Measurements from ENCODE around the gene ZNF708.
"Not testable (repeated sequence)": the region's sequence is repeated elsewhere in the genome, so short reads cannot be mapped to it uniquely, and the experiment has no call there.

The ZNF708 gene

DNA sequence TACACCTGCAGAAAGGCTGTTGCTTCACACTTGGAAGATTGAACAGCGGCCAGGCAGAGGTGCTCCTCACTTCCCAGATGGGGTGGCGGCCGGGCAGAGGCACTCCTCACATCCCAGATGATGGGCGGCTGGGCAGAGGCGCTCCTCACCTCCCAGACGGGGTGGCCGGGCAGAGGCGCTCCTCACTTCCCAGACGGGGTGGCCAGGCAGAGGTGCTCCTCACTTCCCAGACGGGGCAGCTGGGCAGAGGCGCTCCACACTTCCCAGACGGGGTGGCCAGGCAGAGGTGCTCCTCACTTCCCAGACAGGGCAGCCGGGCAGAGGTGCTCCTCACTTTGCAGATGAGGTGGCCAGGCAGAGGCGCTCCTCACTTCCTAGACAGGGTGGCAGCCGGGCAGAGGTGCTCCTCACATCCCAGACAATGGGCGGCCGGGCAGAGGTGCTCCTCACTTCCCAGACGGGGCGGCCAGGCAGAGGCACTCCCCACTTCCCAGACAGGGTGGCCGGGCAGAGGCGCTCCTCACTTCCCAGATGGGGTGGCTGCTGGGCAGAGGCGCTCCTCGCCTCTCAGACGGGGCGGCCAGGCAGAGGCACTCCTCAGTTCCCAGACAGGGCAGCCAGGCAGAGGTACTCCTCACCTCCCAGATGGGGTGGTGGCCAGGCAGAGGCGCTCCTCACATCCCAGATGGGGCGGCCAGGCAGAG is 69.6 kb downstream of the ZNF708 start:
- not testable (repeated sequence) for DNase-seq

GRCh38 chr19:21256722-21257121 is 72.5 kb downstream of the ZNF708 start:
- DNase-seq = no peak

Measured in NCI-H2029 treated with DMSO at 0.1 percent for 48 hours (cell line).